ENCODE results near the gene MRPS27.
A peak's percentile ranks its signal among the peaks of the same experiment; 100 is the strongest.
"Not testable (repeated sequence)": the region's sequence is repeated elsewhere in the genome, so short reads cannot be mapped to it uniquely, and the experiment has no call there.

MRPS27 gene

GRCh38 chr5:72194846-72195245 lies 125.2 kb downstream of the MRPS27 start:
- peak; percentile 24 to 27 for DNase-seq

DNA sequence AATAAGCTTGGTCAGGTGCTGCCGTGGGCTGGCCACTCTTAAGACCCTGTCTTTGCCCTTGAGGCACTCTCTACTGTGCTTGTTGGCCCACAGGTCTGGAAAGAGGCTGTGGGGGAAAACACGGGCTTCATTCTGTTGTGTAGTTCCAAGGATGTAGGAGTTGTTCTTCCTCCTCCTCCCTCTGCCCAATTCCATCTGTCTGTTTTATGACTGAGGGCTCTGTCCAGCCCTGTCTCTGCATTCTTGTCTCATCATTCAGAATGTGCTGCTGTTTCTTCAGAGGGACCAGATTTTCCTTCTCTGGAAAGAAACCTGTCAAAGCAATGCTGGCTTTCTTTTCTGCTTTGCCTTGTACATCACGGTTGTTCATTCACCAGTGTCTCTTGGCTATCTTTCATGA lies 128.6 kb downstream of the MRPS27 start:
- DNase-seq = no peak

DNA sequence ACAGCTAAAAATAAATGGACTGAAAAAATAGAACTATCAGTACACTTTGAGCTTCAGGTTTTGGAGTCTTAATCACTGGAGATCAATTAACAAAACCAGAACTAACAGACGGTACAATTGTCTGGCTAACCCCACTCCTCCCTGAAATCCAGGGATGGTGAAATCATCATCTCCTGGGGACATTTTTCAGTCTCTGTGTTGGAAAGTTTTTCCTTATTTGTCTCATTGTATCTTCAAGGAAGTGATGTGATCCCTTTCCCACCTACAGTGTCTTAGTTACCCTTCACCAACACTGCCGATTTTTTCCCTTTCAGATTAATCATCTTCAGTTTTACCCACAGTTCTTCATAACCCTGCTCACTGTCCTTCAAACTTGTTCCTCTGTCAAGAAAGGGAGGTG lies 130.9 kb downstream of the MRPS27 start:
- DNase-seq = no peak

GRCh38 chr5:72188166-72188565 lies 131.9 kb downstream of the MRPS27 start:
- DNase-seq = no peak

GRCh38 chr5:72187388-72188075 lies 132.5 kb downstream of the MRPS27 start:
- DNase-seq = no peak

DNA sequence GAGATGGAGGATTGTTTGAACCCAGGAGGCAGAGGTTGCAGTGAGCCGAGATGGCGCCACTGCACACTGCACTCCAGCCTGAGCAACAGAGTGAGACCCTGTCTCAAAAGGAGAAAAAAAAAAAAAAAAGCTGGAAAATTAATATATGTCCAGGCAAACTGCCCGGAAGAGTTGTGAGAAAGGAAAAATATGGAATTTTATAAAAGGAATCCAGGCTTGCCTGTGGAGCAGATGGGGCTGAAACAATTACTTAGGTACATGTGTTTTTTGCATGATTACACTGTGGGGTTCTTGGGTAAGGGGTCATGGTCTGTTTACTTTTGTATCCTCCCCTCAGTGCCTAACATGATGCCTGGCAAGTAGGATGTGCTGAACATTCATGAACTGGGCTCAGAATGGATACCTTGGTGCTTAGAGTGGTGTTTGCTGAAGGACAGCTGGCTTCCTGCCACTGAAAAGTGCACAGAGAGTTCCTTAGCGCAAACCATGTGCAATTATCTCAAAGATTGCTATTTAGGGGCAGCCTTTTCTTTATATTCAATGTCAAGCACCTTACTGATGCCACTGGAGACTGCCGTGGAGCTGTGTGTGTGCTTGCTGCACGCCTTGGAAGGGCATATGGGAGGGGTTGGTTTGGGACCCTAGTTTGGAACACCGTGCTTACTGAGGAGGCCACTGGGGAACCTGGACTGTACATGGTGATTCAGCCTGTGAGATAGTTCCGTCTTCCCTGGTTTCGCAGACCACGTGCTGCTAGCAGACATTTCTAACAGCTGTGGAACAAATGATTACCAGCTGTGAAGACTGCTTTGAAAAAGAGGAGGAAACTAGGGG lies 134.3 kb downstream of the MRPS27 start:
- DNase-seq = no peak

DNA sequence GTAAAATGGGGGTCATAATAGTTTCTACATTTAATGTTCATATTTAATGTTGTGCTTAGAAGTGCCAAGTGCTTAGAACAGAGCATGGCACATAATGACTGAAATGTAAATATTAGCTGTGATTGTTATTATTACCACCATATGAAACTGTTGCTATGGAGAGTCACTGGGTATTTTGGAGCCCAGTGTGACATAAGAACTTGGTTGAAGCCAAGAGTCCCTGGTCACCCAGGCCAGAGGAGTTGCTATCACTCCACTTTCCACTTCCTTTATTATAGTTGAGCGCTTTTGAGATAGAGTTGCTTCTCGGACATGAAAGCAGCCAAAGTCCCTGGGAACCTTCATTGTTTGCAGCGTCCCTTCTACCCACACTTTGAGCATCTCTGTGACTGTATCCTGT lies 135.6 kb downstream of the MRPS27 start:
- DNase-seq = no peak

GRCh38 chr5:72183101-72183520 lies 136.9 kb downstream of the MRPS27 start:
- no peak for DNase-seq

- no peak for DNase-seq
Measured at GRCh38 chr5:72182686-72183085, 137.4 kb downstream of the MRPS27 start.

GRCh38 chr5:72180925-72181324 lies 139.1 kb downstream of the MRPS27 start:
- no peak for DNase-seq

DNA sequence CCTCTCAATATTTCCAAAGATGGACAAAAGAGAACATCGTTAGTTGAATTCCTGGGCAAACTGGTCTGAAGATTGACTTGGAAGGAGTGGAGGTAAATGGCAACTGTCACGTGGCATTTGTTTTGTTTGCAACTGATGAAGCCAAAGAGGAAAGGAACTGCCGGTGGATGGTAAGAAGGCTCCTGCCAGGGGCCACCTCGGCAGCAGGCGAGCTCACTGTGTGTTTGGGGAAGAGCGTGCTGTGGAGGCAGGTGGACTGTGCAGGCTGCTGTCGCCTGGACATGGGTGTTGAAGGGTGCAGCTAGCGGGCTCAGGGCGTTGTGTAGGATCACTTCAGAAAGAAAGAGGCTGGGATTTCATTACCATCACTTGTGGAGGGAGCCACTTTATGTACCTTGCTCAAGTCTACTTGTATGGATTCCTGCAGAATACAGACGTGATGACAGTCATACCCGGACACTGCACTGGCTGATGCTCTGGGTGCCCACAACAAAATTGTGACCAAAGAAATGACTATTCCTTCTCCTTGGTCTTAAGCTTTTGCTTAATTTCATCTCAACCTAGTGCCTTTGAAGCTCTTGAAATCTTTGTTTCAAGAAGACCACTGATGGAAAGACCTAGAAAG lies 140.1 kb downstream of the MRPS27 start:
- no peak for DNase-seq

DNA sequence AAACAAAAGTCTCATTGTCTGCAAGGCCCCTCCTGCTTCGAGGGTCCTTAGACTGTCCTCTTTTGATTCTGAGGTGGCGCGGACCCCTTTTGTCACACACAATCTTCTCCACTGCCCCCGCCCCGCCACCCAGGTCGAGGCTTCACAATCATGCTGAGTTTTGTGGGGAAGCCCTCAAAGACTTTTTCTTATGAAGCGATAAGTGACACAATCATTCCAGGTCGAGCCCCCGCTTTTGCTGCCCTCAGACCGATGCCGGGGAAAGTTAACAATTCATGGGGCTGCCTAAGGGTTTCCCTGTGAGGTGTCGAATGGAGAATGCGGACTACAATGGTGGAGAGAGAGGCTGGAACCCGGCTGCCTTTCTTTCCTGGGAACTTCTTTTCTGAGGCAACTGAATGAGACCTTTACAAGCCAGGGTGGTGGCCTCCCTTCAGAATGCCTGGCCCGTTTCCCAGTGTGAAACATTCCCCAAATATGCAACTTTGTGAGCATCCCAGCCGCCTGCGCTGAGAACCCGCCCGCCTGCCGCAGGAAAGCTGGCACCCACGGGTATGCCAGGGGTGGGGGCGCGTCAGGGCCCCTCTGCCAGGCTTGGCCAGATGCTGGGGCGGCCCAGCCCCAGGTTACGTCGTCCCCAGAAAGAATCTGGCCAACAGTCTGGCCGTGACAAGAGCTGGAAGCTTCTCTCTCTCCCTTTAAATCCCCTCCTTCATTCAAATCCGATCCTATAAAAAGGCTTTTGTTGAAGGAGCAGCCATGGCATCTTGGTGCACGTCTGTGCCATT lies 140.8 kb downstream of the MRPS27 start:
- no peak for DNase-seq

DNA sequence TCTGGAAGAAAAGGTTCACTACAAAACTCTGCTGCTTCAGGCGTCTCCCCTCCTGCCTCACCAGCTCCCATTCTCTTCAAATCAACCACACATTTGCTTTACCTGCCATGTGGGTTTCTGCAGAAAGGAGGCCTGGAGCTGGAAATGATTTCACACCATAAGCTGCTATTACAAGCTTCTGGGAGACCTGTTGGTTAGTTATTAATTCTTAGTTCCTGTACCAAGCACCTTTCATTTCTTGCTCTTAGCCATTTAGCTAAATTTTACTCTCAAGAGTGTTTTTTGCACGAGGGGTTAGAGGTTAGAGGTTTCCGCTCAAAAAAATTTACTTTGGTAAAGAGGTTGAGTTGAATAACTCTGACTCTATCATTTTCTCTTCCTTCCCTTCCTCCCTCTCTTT lies 142.5 kb downstream of the MRPS27 start:
- DNase-seq = no peak

- no peak for DNase-seq
Measured at GRCh38 chr5:72172786-72173185, 147.3 kb downstream of the MRPS27 start.

DNA sequence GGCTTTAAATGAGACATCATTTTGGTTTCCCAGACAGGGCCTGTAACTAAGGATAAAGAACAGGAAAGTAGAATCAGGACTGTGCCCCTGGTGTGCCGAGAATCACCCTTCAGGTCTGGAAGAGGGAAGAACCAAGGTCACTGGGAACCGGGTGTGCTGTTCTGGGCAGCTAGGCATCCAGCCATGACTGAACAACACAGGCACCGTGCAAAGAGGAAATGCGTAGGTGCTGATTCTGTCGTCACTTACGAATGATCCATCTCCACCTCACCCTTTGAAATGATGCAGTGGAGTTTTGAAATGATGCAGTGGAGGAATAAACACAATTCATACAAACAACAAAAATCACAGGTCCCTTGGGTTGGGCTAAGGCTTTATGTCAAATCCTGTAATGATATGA lies 148.4 kb downstream of the MRPS27 start:
- DNase-seq = peak in 1 of 2 donors; percentile 11

DNA sequence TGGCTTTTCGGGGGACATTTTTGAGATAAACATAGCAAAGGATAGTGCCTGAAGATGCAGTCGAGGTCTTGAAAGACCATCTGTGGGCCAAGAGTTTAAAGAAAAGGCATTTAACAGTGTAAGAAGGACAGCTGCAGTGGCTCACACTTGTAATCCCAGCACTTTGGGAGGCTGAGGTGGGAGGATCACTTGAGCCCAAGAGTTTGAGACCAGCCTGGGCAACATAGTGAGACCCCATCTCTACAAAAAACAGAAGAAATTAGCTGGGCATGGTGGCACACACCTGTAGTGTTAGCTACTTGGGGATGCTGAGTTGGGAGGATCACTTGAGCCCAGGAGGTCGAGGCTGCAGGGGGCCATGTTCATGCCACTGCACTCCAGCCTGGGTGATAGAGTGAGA lies 148.9 kb downstream of the MRPS27 start:
- not testable (repeated sequence) for DNase-seq

GRCh38 chr5:72170101-72170500 lies 149.9 kb downstream of the MRPS27 start:
- no peak for DNase-seq

Data from stimulated activated CD4-positive, alpha-beta T cell treated with anti-CD3 and anti-CD28 coated beads, Interleukin-2, amount 100 ng/mL, for 24 hours (primary cell).